Endothelial cell of umbilical vein (primary cell): ENCODE results near the gene SMOC2. TPM values are rescaled to one million over a fixed set of nuclear protein-coding genes. Genes with fewer than 3 reads are reported as not detected.
"Not testable (repeated sequence)": the region's sequence is repeated elsewhere in the genome, so short reads cannot be mapped to it uniquely, and the experiment has no call there.

Experiments
- BruUV-seq: library from RNA; stranded (reverse); fragments of 400-500 nt; replicated peaks from 2 replicates; lab custom pipeline; 2021; lab: Mats Ljungman, UMichigan
- CTCF ChIA-PET: fragments of 300-600, 350-600 bp; sonication (Branson Sonifier 250); formaldehyde crosslinking; loops from one replicate; lab custom pipeline; 2021; ENCODE audit warnings: antibody characterized with exemption, inconsistent platforms; lab: Charles Lee
- POLR2A ChIA-PET: fragments of 300-600, 350-600 bp; sonication (Branson Sonifier 250); formaldehyde crosslinking; loops from one replicate; lab custom pipeline; 2021; ENCODE audit warnings: antibody characterized with exemption, inconsistent platforms; lab: Charles Lee
- DNase-seq: peaks from one replicate; pipeline ENCODE4 v3.0.0-alpha.2; 2011; ENCODE audit warnings: low read depth, low spot score
- FAIRE-seq: peaks from 2 replicates; lab custom pipeline; 2011; peaks lifted over from hg19 to GRCh38; lab: Jason Lieb, UNC
- H2AFZ ChIP-seq: 2 replicates; pipeline ENCODE4 v1.6.0; 2012; ENCODE audit warnings: low read depth, low read length, control low read depth, inconsistent platforms
- H3K27ac ChIP-seq: 2 replicates; pipeline ENCODE4 v1.5.1; 2011; ENCODE audit warnings: low read depth, mild to moderate bottlenecking, control low read depth, low read length, moderate library complexity; ENCODE audit not compliant: insufficient read depth
- H3K27me3 ChIP-seq, 2 experiments: 2 replicates each; pipeline versions ENCODE4 v1.6.0 to v1.6.1; 2011; ENCODE audit warnings: low read length in 2 of 2, mixed read lengths in 1 of 2; ENCODE audit not compliant: control insufficient read depth in 2 of 2, insufficient read depth in 2 of 2
- H3K36me3 ChIP-seq, 2 experiments: 2 replicates in 1 of 2; 3 replicates in 1 of 2; pipeline ENCODE4 v1.5.1; 2011; ENCODE audit warnings: low read length in 2 of 2, mild to moderate bottlenecking in 1 of 2, moderate library complexity in 1 of 2; ENCODE audit not compliant: control insufficient read depth in 2 of 2, insufficient read depth in 2 of 2; ENCODE audit errors: extremely low read depth in 1 of 2
- H3K4me1 ChIP-seq: 3 replicates; pipeline ENCODE4 v1.5.1; 2011; ENCODE audit warnings: mild to moderate bottlenecking, low read length; ENCODE audit not compliant: control insufficient read depth, insufficient read depth; ENCODE audit errors: extremely low read depth
- H3K4me2 ChIP-seq: 2 replicates; pipeline ENCODE4 v1.6.1; 2011; ENCODE audit warnings: low read length, control low read depth, mixed read lengths; ENCODE audit not compliant: insufficient read depth
- H3K4me3 ChIP-seq, 3 experiments: fragments of 200-600 bp in 1 of 3; sonication (generic), shearing (Covaris generic) in 1 of 3; replicated peaks in 1 of 3; 2 replicates each; pipeline ENCODE4 v1.5.1; 2011 to 2016; ENCODE audit warnings: control low read depth in 3 of 3, low read length in 3 of 3, mild to moderate bottlenecking in 2 of 3, inconsistent platforms in 1 of 3, low read depth in 1 of 3, moderate library complexity in 1 of 3; ENCODE audit not compliant: insufficient read depth in 1 of 3
- H3K79me2 ChIP-seq: 2 replicates; pipeline ENCODE4 v1.6.0; 2012; ENCODE audit warnings: low read length, inconsistent platforms; ENCODE audit not compliant: control insufficient read depth, insufficient read depth
- H3K9ac ChIP-seq: replicated peaks from 2 replicates; pipeline ENCODE3; 2011; ENCODE audit warnings: low read length, control low read depth; ENCODE audit not compliant: insufficient read depth; ENCODE audit errors: extremely low read depth
- H3K9me1 ChIP-seq: replicated peaks from 3 replicates; pipeline ENCODE4 v1.6.0; 2011; ENCODE audit warnings: mild to moderate bottlenecking, low read length; ENCODE audit not compliant: control insufficient read depth, insufficient read depth; ENCODE audit errors: extremely low read depth
- H3K9me3 ChIP-seq: replicated peaks from 2 replicates; pipeline ENCODE4 v1.5.1; 2012; ENCODE audit warnings: low read length, inconsistent platforms; ENCODE audit not compliant: control insufficient read depth, insufficient read depth
- H4K20me1 ChIP-seq: replicated peaks from 2 replicates; pipeline ENCODE3; 2011; ENCODE audit warnings: mild to moderate bottlenecking, low read length; ENCODE audit not compliant: control insufficient read depth, insufficient read depth; ENCODE audit errors: extremely low read depth
- CTCF ChIP-seq, 2 donors: IDR thresholded peaks; 1 replicate in 1 of 2; 2 replicates in 1 of 2; pipeline ENCODE4 v1.5.1; 2011; ENCODE audit warnings: low read length in 2 of 2, mild to moderate bottlenecking in 2 of 2, moderate library complexity in 2 of 2, control low read depth in 1 of 2, inconsistent platforms in 1 of 2, low read depth in 1 of 2; ENCODE audit not compliant: insufficient read depth in 1 of 2; ENCODE audit errors: extremely low read depth in 1 of 2
- EZH2 ChIP-seq: IDR thresholded peaks from 2 replicates; pipeline ENCODE4 v1.6.1; 2012; ENCODE audit warnings: borderline replicate concordance, low read depth, mild to moderate bottlenecking, moderate library complexity, low read length, inconsistent platforms; ENCODE audit not compliant: severe bottlenecking
- FOS ChIP-seq: IDR thresholded peaks from 2 replicates; pipeline ENCODE4 v1.6.1; 2011; ENCODE audit warnings: mild to moderate bottlenecking, low read length, moderate library complexity, borderline replicate concordance; ENCODE audit not compliant: insufficient read depth
- JUN ChIP-seq: IDR thresholded peaks from 2 replicates; pipeline ENCODE4 v1.6.1; 2011; ENCODE audit warnings: borderline replicate concordance, low read depth; ENCODE audit not compliant: insufficient read length, insufficient read depth
- dilution Hi-C: fragments of 300-500 bp; cut with MboI; formaldehyde crosslinking; loops from one replicate; pipeline ENCODE4 v1.15.0; 2019; ENCODE audit warnings: low sequenced_read_pairs; ENCODE audit not compliant: extremely low pct_ligation_motif_present
- intact Hi-C: fragments of 100-400 bp; cut with micrococcal nuclease; formaldehyde crosslinking; loops from one replicate; pipeline ENCODE4 v1.10.0; 2022
- polyA plus RNA-seq, 4 experiments: library from polyadenylated mRNA; depleted of rRNA in 3 of 4; stranded (reverse) in 3 of 4; unstranded in 1 of 4; fragments of >200 nt; gene quantifications; 2 replicates each; pipeline versions ENCODE4 v1.2.1 to v1.2.3, GENCODE V29; 2011 to 2012; ENCODE audit warnings: missing spikeins in 1 of 4
- total RNA-seq: library from RNA; stranded (reverse); gene quantifications from 2 replicates; pipeline ENCODE4 v1.2.3, GENCODE V29; 2021

SMOC2 gene
- total and polyA plus RNA-seq, 2 donors (not counting 3 experiments of a cell fraction or from before 2014, with no cell fraction given): not detected

- POLR2A ChIA-PET: no interaction called here
- DNase-seq (no peak), FAIRE-seq (no peak)
- Histone ChIP-seq H3K36me3 (no peaks in the 10 kb centered on the region), H3K9me3 (peaks cover 4% of the 10 kb centered on the region), H3K4me3 (no peak overlapping the region), H3K79me2 (no peaks in the 10 kb centered on the region), H3K9ac (no peak overlapping the region), H3K4me1 (no peaks in the 10 kb centered on the region), H3K4me2 (no peak overlapping the region), H2AFZ (no peak overlapping the region), H3K27ac (no peak overlapping the region), H3K9me1 (no peaks in the 10 kb centered on the region), H3K27me3 (no peaks in the 10 kb centered on the region), H4K20me1 (no peaks in the 10 kb centered on the region)
- TF ChIP-seq CTCF (IDR thresholded peaks at IDR 0.05; ENCODE audit: extremely low read depth in 1 of 2, insufficient read depth in 1 of 2, low read depth in 1 of 2, low read length in 2 of 2): no peak
- intact Hi-C loops (no loop called here), dilution Hi-C loops (no loop called here)
- CTCF ChIA-PET: no interaction called here
- BruUV-seq: no TSS peak
Measured at GRCh38 chr6:168609026-168609685, 168.2 kb downstream of the SMOC2 start.

- H3K4me3 ChIP-seq: no peak overlapping the region
- H2AFZ ChIP-seq: no peak overlapping the region
- BruUV-seq: no TSS peak
- dilution Hi-C loops (no loop called here), intact Hi-C loops (no loop called here)
- no peak for DNase-seq
- no peaks in the 10 kb centered on the region for H3K36me3 ChIP-seq
- ChIA-PET CTCF (no interaction called here), POLR2A (no interaction called here)
- peaks cover 4% of the 10 kb centered on the region for H3K9me3 ChIP-seq
- no peaks in the 10 kb centered on the region for H3K79me2 ChIP-seq
- no peaks in the 10 kb centered on the region for H3K9me1 ChIP-seq
- H4K20me1 ChIP-seq: no peaks in the 10 kb centered on the region
- no peak overlapping the region for H3K27ac ChIP-seq
- FAIRE-seq: no peak
- TF ChIP-seq CTCF (IDR thresholded peaks at IDR 0.05; ENCODE audit: extremely low read depth in 1 of 2, insufficient read depth in 1 of 2, low read depth in 1 of 2, low read length in 2 of 2) (no peak), EZH2 (no peak), JUN (no peak), FOS (no peak)
- H3K4me2 ChIP-seq: no peak overlapping the region
- H3K9ac ChIP-seq: no peak overlapping the region
- no peaks in the 10 kb centered on the region for H3K27me3 ChIP-seq
- H3K4me1 ChIP-seq: no peaks in the 10 kb centered on the region
Measured at GRCh38 chr6:168609914-168610490, 169.0 kb downstream of the SMOC2 start.

- H3K36me3 ChIP-seq, H3K4me2 ChIP-seq, H3K9me1 ChIP-seq, H2AFZ ChIP-seq, FAIRE-seq, DNase-seq, H3K27me3 ChIP-seq, H4K20me1 ChIP-seq, H3K4me3 ChIP-seq, H3K79me2 ChIP-seq, CTCF ChIA-PET, BruUV-seq, POLR2A ChIA-PET, H3K9ac ChIP-seq, H3K4me1 ChIP-seq, H3K9me3 ChIP-seq, dilution Hi-C loops, intact Hi-C loops, H3K27ac ChIP-seq: not testable (repeated sequence)
Measured at GRCh38 chr6:168610966-168611365, 170.0 kb downstream of the SMOC2 start.
